Liver (tissue), 9 donors: Measurements from ENCODE around the gene MOB3B. TPM values are rescaled to one million over a fixed set of nuclear protein-coding genes. Genes with fewer than 3 reads are reported as not detected.

Source experiments
- DNase-seq: peaks from one replicate; pipeline ENCODE4 v3.0.0-alpha.2; 2017; ENCODE audit warnings: low spot score
- H3K27ac ChIP-seq, 2 donors: one replicate each; pipeline ENCODE4 v1.7.0; 2013; ENCODE audit warnings: inconsistent platforms in 2 of 2, low read length in 2 of 2, control low read depth in 1 of 2, low read depth in 1 of 2, mild to moderate bottlenecking in 1 of 2
- H3K27me3 ChIP-seq, 4 donors: one replicate each; pipeline versions ENCODE4 v1.6.1 to v1.7.0; 2013; ENCODE audit warnings: low read length in 3 of 4, inconsistent platforms in 1 of 4, mild to moderate bottlenecking in 1 of 4, moderate library complexity in 1 of 4; ENCODE audit not compliant: control insufficient read depth in 4 of 4, insufficient read depth in 4 of 4
- H3K36me3 ChIP-seq, 4 donors: one replicate each; pipeline versions ENCODE4 v1.6.1 to v1.7.0; 2013; ENCODE audit warnings: low read length in 3 of 4, mild to moderate bottlenecking in 3 of 4, low read depth in 1 of 4, moderate library complexity in 1 of 4; ENCODE audit not compliant: control insufficient read depth in 4 of 4, insufficient read depth in 3 of 4
- H3K4me1 ChIP-seq, 4 donors: one replicate each; pipeline versions ENCODE4 v1.6.1 to v1.7.0; 2013; ENCODE audit warnings: low read length in 3 of 4, mild to moderate bottlenecking in 3 of 4, moderate library complexity in 1 of 4; ENCODE audit not compliant: control insufficient read depth in 4 of 4, insufficient read depth in 4 of 4
- H3K4me3 ChIP-seq, 3 donors: one replicate each; pipeline versions ENCODE4 v1.6.1 to v1.7.0; 2013; ENCODE audit warnings: low read length in 3 of 3, control low read depth in 1 of 3, low read depth in 1 of 3, mild to moderate bottlenecking in 1 of 3
- H3K9ac ChIP-seq, 2 donors: one replicate each; pipeline ENCODE4 v1.7.0; 2013; ENCODE audit warnings: low read length in 2 of 2, mild to moderate bottlenecking in 2 of 2, moderate library complexity in 2 of 2, control low read depth in 1 of 2, low read depth in 1 of 2
- H3K9me3 ChIP-seq, 4 donors: one replicate each; pipeline versions ENCODE4 v1.6.1 to v1.7.0; 2013; ENCODE audit warnings: low read length in 3 of 4; ENCODE audit not compliant: control insufficient read depth in 4 of 4
- EGR1 ChIP-seq, 2 donors: IDR thresholded peaks; 2 replicates each; pipeline ENCODE4 v1.6.1; 2016 to 2018; ENCODE audit warnings: antibody characterized with exemption in 2 of 2, low read depth in 2 of 2
- FOXA1 ChIP-seq: IDR thresholded peaks from 2 replicates; pipeline ENCODE4 v1.6.1; 2016; ENCODE audit warnings: antibody characterized with exemption
- FOXA2 ChIP-seq: IDR thresholded peaks from 2 replicates; pipeline ENCODE4 v1.6.1; 2016; ENCODE audit warnings: antibody characterized with exemption
- HNF4A ChIP-seq, 2 donors: conservative IDR thresholded peaks; 2 replicates each; pipeline ENCODE4 v1.6.1; 2016; ENCODE audit warnings: antibody characterized with exemption in 2 of 2, mild to moderate bottlenecking in 2 of 2
- HNF4G ChIP-seq: IDR thresholded peaks from 2 replicates; pipeline ENCODE4 v1.6.1; 2016; ENCODE audit warnings: antibody characterized with exemption
- JUND ChIP-seq, 2 donors: IDR thresholded peaks; 2 replicates each; pipeline ENCODE4 v1.6.1; 2016; ENCODE audit warnings: antibody characterized with exemption in 2 of 2
- NR2F2 ChIP-seq: IDR thresholded peaks from 2 replicates; pipeline ENCODE4 v1.6.1; 2016; ENCODE audit warnings: antibody characterized with exemption
- RAD21 ChIP-seq, 2 donors: IDR thresholded peaks; 2 replicates each; pipeline ENCODE4 v1.6.1; 2016; ENCODE audit warnings: antibody characterized with exemption in 2 of 2, mild to moderate bottlenecking in 2 of 2
- REST ChIP-seq: IDR thresholded peaks from 2 replicates; pipeline ENCODE4 v1.6.1; 2016; ENCODE audit warnings: antibody characterized with exemption, mild to moderate bottlenecking
- RXRA ChIP-seq, 2 donors: IDR thresholded peaks; 2 replicates each; pipeline ENCODE4 v1.6.1; 2017 to 2018; ENCODE audit warnings: antibody characterized with exemption in 2 of 2, mild to moderate bottlenecking in 1 of 2
- SP1 ChIP-seq: IDR thresholded peaks from 2 replicates; pipeline ENCODE4 v1.6.1; 2018; ENCODE audit warnings: antibody characterized with exemption, mild to moderate bottlenecking
- TAF1 ChIP-seq: conservative IDR thresholded peaks from 2 replicates; pipeline ENCODE4 v1.6.1; 2016; ENCODE audit warnings: antibody characterized with exemption, mild to moderate bottlenecking
- YY1 ChIP-seq: IDR thresholded peaks from 2 replicates; pipeline ENCODE4 v1.6.1; 2016; ENCODE audit warnings: antibody characterized with exemption, mild to moderate bottlenecking
- WGBS: extraction: QIAGEN DNeasy Blood & Tissue Kit; methylation state at CpG from one replicate; pipeline ENCODE4 v1.1.7; 2013; 5-methylcytosine and 5-hydroxymethylcytosine counted together
- polyA plus RNA-seq, 2 donors: library from polyadenylated mRNA; stranded (reverse) in 1 of 2; unstranded in 1 of 2; fragments of 200-250 nt in 1 of 2; fragments of >200 nt in 1 of 2; fragmentation: Nextera tagmentation in 1 of 2; extraction: Ambion mirVana in 1 of 2; gene quantifications; one replicate each; pipeline versions ENCODE4 v1.2.1 to v1.2.3, GENCODE V29; 2013 to 2015
- total RNA-seq, 2 donors: library from RNA; depleted of rRNA; stranded (reverse); fragments of >200 nt; gene quantifications; one replicate each; pipeline ENCODE4 v1.2.3, GENCODE V29; 2014
- TF ChIP-seq, protein P1 (sequence below): IDR thresholded peaks from 2 replicates; pipeline ENCODE4 v1.6.1; 2016; ENCODE audit warnings: antibody characterized with exemption
- TF ChIP-seq, protein P2 (sequence below): fragments of 150-350 bp; IDR thresholded peaks from 2 replicates; pipeline ENCODE4 v1.5.1; 2017; ENCODE audit warnings: improper control_type of control experiment, low read depth, low read length; ENCODE audit not compliant: missing input control
- TF ChIP-seq, protein P3 (sequence below): IDR thresholded peaks from 2 replicates; pipeline ENCODE4 v1.6.1; 2016; ENCODE audit warnings: antibody characterized with exemption
- donor health status: healthy.
- donor health status: healthy.
- donor health status: healthy.
- donor health status: healthy.
- donor health status: healthy.

Gene MOB3B
- total and polyA plus RNA-seq, 4 donors = 0.36 to 1.1 (median 0.76) TPM

- no peaks in the 10 kb centered on the region for H3K36me3 ChIP-seq
- no peak for TF ChIP-seq RAD21 (IDR thresholded peaks at IDR 0.05)
- no peak for TF ChIP-seq YY1
- H3K27me3 ChIP-seq = no peaks in the 10 kb centered on the region
- H3K4me1 ChIP-seq = no peaks in the 10 kb centered on the region
- DNase-seq = no peak
- no peak overlapping the region for H3K27ac ChIP-seq
- WGBS = 92% methylated on average over 3 of the region's 3 CpGs
- H3K4me3 ChIP-seq = no peak overlapping the region
- H3K9me3 ChIP-seq = no peaks in the 10 kb centered on the region
- H3K9ac ChIP-seq = no peak overlapping the region
These were observed 57.8 kb downstream of the MOB3B start for GRCh38 chr9:27471789-27472188.

GRCh38 chr9:27471366-27471765 lies 58.2 kb downstream of the MOB3B start:
- H3K27me3 ChIP-seq = no peaks in the 10 kb centered on the region
- H3K9ac ChIP-seq = no peak overlapping the region
- 84% methylated on average over 5 of the region's 5 CpGs for WGBS
- TF ChIP-seq FOXA1 (no peak), HNF4A (conservative IDR thresholded peaks at IDR 0.05) (no peak), JUND (IDR thresholded peaks at IDR 0.05) (no peak), RXRA (IDR thresholded peaks at IDR 0.05) (no peak), RAD21 (IDR thresholded peaks at IDR 0.05) (no peak)
- TF ChIP-seq, protein P1, sequence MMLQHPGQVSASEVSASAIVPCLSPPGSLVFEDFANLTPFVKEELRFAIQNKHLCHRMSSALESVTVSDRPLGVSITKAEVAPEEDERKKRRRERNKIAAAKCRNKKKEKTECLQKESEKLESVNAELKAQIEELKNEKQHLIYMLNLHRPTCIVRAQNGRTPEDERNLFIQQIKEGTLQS = no peak
- TF ChIP-seq, protein P2, sequence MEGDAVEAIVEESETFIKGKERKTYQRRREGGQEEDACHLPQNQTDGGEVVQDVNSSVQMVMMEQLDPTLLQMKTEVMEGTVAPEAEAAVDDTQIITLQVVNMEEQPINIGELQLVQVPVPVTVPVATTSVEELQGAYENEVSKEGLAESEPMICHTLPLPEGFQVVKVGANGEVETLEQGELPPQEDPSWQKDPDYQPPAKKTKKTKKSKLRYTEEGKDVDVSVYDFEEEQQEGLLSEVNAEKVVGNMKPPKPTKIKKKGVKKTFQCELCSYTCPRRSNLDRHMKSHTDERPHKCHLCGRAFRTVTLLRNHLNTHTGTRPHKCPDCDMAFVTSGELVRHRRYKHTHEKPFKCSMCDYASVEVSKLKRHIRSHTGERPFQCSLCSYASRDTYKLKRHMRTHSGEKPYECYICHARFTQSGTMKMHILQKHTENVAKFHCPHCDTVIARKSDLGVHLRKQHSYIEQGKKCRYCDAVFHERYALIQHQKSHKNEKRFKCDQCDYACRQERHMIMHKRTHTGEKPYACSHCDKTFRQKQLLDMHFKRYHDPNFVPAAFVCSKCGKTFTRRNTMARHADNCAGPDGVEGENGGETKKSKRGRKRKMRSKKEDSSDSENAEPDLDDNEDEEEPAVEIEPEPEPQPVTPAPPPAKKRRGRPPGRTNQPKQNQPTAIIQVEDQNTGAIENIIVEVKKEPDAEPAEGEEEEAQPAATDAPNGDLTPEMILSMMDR = no peak
- TF ChIP-seq, protein P3, sequence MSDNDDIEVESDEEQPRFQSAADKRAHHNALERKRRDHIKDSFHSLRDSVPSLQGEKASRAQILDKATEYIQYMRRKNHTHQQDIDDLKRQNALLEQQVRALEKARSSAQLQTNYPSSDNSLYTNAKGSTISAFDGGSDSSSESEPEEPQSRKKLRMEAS = no peak
- no peak overlapping the region for H3K27ac ChIP-seq
- H3K4me3 ChIP-seq = no peak overlapping the region
- no peak for DNase-seq
- H3K4me1 ChIP-seq = no peaks in the 10 kb centered on the region
- no peaks in the 10 kb centered on the region for H3K9me3 ChIP-seq
- H3K36me3 ChIP-seq = no peaks in the 10 kb centered on the region

DNA sequence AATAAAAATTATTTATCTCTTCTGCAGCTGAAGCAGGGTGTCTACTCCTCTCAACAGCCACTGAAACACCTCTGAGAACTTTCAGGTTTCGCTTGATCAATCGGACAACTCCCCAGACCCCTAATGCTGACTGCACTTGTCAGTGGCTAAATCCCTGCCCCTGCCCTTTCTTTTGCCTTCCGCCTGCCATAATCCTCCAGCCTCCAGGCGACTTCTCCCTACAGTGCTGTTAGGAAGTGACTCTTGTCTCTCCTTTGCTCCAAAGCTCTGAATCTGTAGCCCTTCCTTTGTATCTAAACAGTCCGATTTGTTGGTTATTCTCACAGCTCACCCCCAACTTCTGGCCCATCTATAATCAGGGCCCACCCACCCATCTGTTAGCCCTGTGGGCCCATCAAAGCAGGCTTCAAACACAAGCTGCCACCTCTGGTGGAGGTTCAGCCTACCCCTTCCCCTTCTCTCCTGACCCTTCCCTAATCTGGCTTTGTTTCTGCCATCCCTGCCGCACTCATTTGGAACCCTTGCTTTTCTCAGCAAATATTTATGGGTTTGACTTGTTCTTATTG lies 59.2 kb downstream of the MOB3B start:
- H3K27me3 ChIP-seq = no peaks in the 10 kb centered on the region
- no peak for DNase-seq
- no peak overlapping the region for H3K4me3 ChIP-seq
- H3K36me3 ChIP-seq = no peaks in the 10 kb centered on the region
- H3K4me1 ChIP-seq = no peaks in the 10 kb centered on the region
- no peak overlapping the region for H3K9ac ChIP-seq
- WGBS = 98% methylated on average over 6 of the region's 6 CpGs
- H3K9me3 ChIP-seq = no peaks in the 10 kb centered on the region
- no peak overlapping the region for H3K27ac ChIP-seq
- no peak for TF ChIP-seq NR2F2
- TF ChIP-seq HNF4A (conservative IDR thresholded peaks at IDR 0.05) = no peak
- TF ChIP-seq JUND (IDR thresholded peaks at IDR 0.05) = no peak
- no peak for TF ChIP-seq REST
- TF ChIP-seq HNF4G = no peak
- no peak for TF ChIP-seq RXRA (IDR thresholded peaks at IDR 0.05)
- TF ChIP-seq TAF1 = no peak
- no peak for TF ChIP-seq FOXA2
- TF ChIP-seq, protein P1 = no peak
- no peak for TF ChIP-seq SP1
- no peak for TF ChIP-seq EGR1 (IDR thresholded peaks at IDR 0.05; ENCODE audit: low read depth in 2 of 2)
- TF ChIP-seq, protein P3 = no peak
- TF ChIP-seq RAD21 (IDR thresholded peaks at IDR 0.05) = no peak
- TF ChIP-seq, protein P2 = no peak
- TF ChIP-seq YY1 = no peak
- no peak for TF ChIP-seq FOXA1
